ENCODE results near the gene GGTA1. TPM values are rescaled to one million over a fixed set of nuclear protein-coding genes. Genes with fewer than 3 reads are reported as not detected.

The GGTA1 gene
- total and polyA plus RNA-seq, 2 of the 8 experiments (the other 6 are each of a cell fraction or from before 2014, with no cell fraction given): not detected

GRCh38 chr9:121450241-121450640, 49.4 kb downstream of the GGTA1 start:
- Histone ChIP-seq H2AFZ (ENCODE audit: low read length) (no peak overlapping the region), H2AK5ac (ENCODE audit: low read depth, low read length) (no peak overlapping the region), H3K9ac (replicated peaks in 1 of 4; ENCODE audit: extremely low read depth in 1 of 4, low read depth in 3 of 4, low read length in 3 of 4) (no peak overlapping the region), H3K23me2 (ENCODE audit: low read depth, low read length) (no peaks in the 10 kb centered on the region), H3K9me3 (ENCODE audit: insufficient read depth in 2 of 2, low read depth in 1 of 2, low read length in 1 of 2) (no peaks in the 10 kb centered on the region), H3K79me1 (ENCODE audit: low read depth, low read length) (no peaks in the 10 kb centered on the region), H4K5ac (ENCODE audit: insufficient read length, low read depth, low read length) (no peak overlapping the region), H3K18ac (ENCODE audit: extremely low read depth, low read length) (no peak overlapping the region), H2BK120ac (replicated peaks; ENCODE audit: low read depth, low read length) (no peak overlapping the region), H2BK20ac (ENCODE audit: low read length) (no peak overlapping the region), H3K36me3 (ENCODE audit: control insufficient read depth in 2 of 4, insufficient read depth in 4 of 4, low read length in 3 of 4) (no peaks in the 10 kb centered on the region), H3K14ac (ENCODE audit: insufficient read length) (no peak overlapping the region), H3K27me3 (replicated peaks in 1 of 4; ENCODE audit: control insufficient read depth in 3 of 4, extremely low read depth in 1 of 4, insufficient read depth in 3 of 4, low read length in 3 of 4) (no peaks in the 10 kb centered on the region), H3K79me2 (ENCODE audit: control insufficient read depth in 1 of 2, insufficient read depth in 2 of 2, low read length in 2 of 2) (no peaks in the 10 kb centered on the region), H2BK15ac (ENCODE audit: low read length) (no peak overlapping the region), H4K20me1 (replicated peaks in 1 of 2; ENCODE audit: control insufficient read depth in 1 of 2, insufficient read depth in 2 of 2, low read length in 2 of 2) (no peaks in the 10 kb centered on the region), H3K4me2 (ENCODE audit: insufficient read depth in 1 of 2, low read depth in 2 of 2, low read length in 2 of 2) (no peak overlapping the region), H2BK5ac (ENCODE audit: low read depth, low read length) (no peak overlapping the region), H4K8ac (ENCODE audit: extremely low read depth, insufficient read depth, low read length) (no peak overlapping the region), H3K56ac (replicated peaks; ENCODE audit: insufficient read length, low read depth, low read length) (no peak overlapping the region), H3K4ac (replicated peaks; ENCODE audit: insufficient read length, low read depth, low read length) (no peak overlapping the region), H3K4me1 (replicated peaks in 1 of 4; ENCODE audit: control insufficient read depth in 3 of 4, insufficient read depth in 4 of 4, low read length in 3 of 4) (peaks cover 0 to 6% (median 2%) of the 10 kb centered on the region in 4 experiments; a peak in 4 of 7 replicates), H3K4me3 (ENCODE audit: extremely low read depth in 1 of 4, insufficient read depth in 2 of 4, low read depth in 3 of 4, low read length in 4 of 4) (no peak overlapping the region), H3K27ac (ENCODE audit: low read depth, low read length) (no peak overlapping the region), H2BK12ac (ENCODE audit: low read depth, low read length) (no peak overlapping the region), H3K23ac (ENCODE audit: insufficient read length) (no peak overlapping the region), H4K91ac (replicated peaks; ENCODE audit: insufficient read length, low read length) (no peak overlapping the region)
- WGBS, 2 experiments (ENCODE audit: extremely low coverage in 1 of 2, insufficient coverage in 1 of 2, insufficient read length in 1 of 2, insufficient replicate concordance in 2 of 2, low coverage in 1 of 2, low lambda C conversion rate in 2 of 2, missing lambda C conversion rate in 1 of 2): 85% methylated on average over 3 of the region's 3 CpGs; no CpG with 5 or more reads in 1 of the 2 experiments
- DNase-seq (ENCODE audit: low read depth in 1 of 2, low spot score in 2 of 2): no peak
- no peak for FAIRE-seq
- CTCF ChIA-PET (ENCODE audit: partially characterized antibody): interaction anchor here (0.9 to 1.5 kb wide), 6 partner anchors 9 to 130 kb away, joined by 3 to 7 read pairs (median 4); no protein-coding TSS in a partner anchor
- POLR2A ChIA-PET (ENCODE audit: partially characterized antibody): no interaction called here
- TF ChIP-seq SRF (IDR thresholded peaks at IDR 0.05; ENCODE audit: low read depth, low read length) (no peak), CREB1 (IDR thresholded peaks at IDR 0.05) (no peak), RFX5 (IDR thresholded peaks at IDR 0.05; ENCODE audit: borderline replicate concordance, low read depth, low read length) (no peak), SP1 (IDR thresholded peaks at IDR 0.05; ENCODE audit: low read depth, low read length) (no peak), POLR2AphosphoS5 (IDR thresholded peaks at IDR 0.05; ENCODE audit: low read depth, low read length) (no peak), BRCA1 (IDR thresholded peaks at IDR 0.05; ENCODE audit: low read depth, low read length) (no peak), KDM1A (IDR thresholded peaks at IDR 0.05; ENCODE audit: borderline replicate concordance, low read length) (no peak)

All from H1 (cell line).